Mesenchymal stem cell (in vitro differentiated cells and primary cell): ENCODE results near the gene POLG2.
"Not testable (repeated sequence)": the region's sequence is repeated elsewhere in the genome, so short reads cannot be mapped to it uniquely, and the experiment has no call there.

ENCODE experiments used
- DNase-seq: peaks from one replicate; pipeline ENCODE4 v3.0.0-alpha.2; 2013
- H2AFZ ChIP-seq: one replicate; pipeline ENCODE4 v1.6.1; 2013; ENCODE audit warnings: low read depth, mild to moderate bottlenecking, control low read depth, inconsistent platforms, low read length, moderate library complexity
- H2AK5ac ChIP-seq: 2 replicates; pipeline ENCODE4 v1.6.1; 2013; ENCODE audit warnings: low read length, moderate library complexity, mild to moderate bottlenecking, inconsistent platforms; ENCODE audit not compliant: severe bottlenecking
- H2BK120ac ChIP-seq: one replicate; pipeline ENCODE4 v1.6.1; 2013; ENCODE audit warnings: low read depth, mild to moderate bottlenecking, inconsistent platforms, low read length, moderate library complexity
- H2BK12ac ChIP-seq, 2 experiments: one replicate each; pipeline ENCODE4 v1.6.1; 2013; ENCODE audit warnings: inconsistent platforms in 2 of 2, low read length in 2 of 2, mild to moderate bottlenecking in 2 of 2, moderate library complexity in 2 of 2, control low read depth in 1 of 2
- H2BK15ac ChIP-seq: one replicate; pipeline ENCODE4 v1.6.1; 2013; ENCODE audit warnings: mild to moderate bottlenecking, low read depth, inconsistent platforms; ENCODE audit not compliant: poor library complexity, severe bottlenecking
- H2BK5ac ChIP-seq: 2 replicates; pipeline ENCODE4 v1.6.1; 2013; ENCODE audit warnings: low read depth, mild to moderate bottlenecking, low read length, control low read depth, inconsistent platforms; ENCODE audit not compliant: poor library complexity, severe bottlenecking
- H3K14ac ChIP-seq, 2 experiments: one replicate each; pipeline ENCODE4 v1.6.1; 2013; ENCODE audit warnings: inconsistent platforms in 2 of 2, low read length in 2 of 2, control low read depth in 1 of 2, mild to moderate bottlenecking in 1 of 2, moderate library complexity in 1 of 2
- H3K18ac ChIP-seq, 2 experiments: one replicate each; pipeline ENCODE4 v1.6.1; 2013; ENCODE audit warnings: inconsistent platforms in 2 of 2, low read length in 2 of 2, control low read depth in 1 of 2, low read depth in 1 of 2, mild to moderate bottlenecking in 1 of 2
- H3K23ac ChIP-seq, 2 experiments: one replicate each; pipeline ENCODE4 v1.6.1; 2013; ENCODE audit warnings: inconsistent platforms in 2 of 2, low read length in 2 of 2, mild to moderate bottlenecking in 2 of 2, moderate library complexity in 2 of 2, control low read depth in 1 of 2
- H3K27ac ChIP-seq: 2 replicates; pipeline ENCODE4 v1.5.1; 2013; ENCODE audit warnings: mild to moderate bottlenecking, moderate library complexity, low read length, control low read depth, inconsistent platforms; ENCODE audit not compliant: poor library complexity, severe bottlenecking
- H3K27me3 ChIP-seq, 2 experiments: 2 replicates each; pipeline versions ENCODE4 v1.6.1 to v1.7.0; 2013; ENCODE audit warnings: low read length in 2 of 2, mild to moderate bottlenecking in 2 of 2, moderate library complexity in 2 of 2, control low read depth in 1 of 2, inconsistent platforms in 1 of 2; ENCODE audit not compliant: control insufficient read depth in 1 of 2, insufficient read depth in 1 of 2
- H3K36me3 ChIP-seq, 2 experiments: 2 replicates each; pipeline versions ENCODE4 v1.6.1 to v1.7.0; 2013; ENCODE audit warnings: low read length in 2 of 2, control low read depth in 1 of 2, inconsistent platforms in 1 of 2, low read depth in 1 of 2, mild to moderate bottlenecking in 1 of 2; ENCODE audit not compliant: insufficient read depth in 2 of 2, control insufficient read depth in 1 of 2
- H3K4ac ChIP-seq, 2 experiments: one replicate each; pipeline ENCODE4 v1.6.1; 2013; ENCODE audit warnings: inconsistent platforms in 2 of 2, low read length in 2 of 2, mild to moderate bottlenecking in 2 of 2, moderate library complexity in 2 of 2, control low read depth in 1 of 2, low read depth in 1 of 2
- H3K4me1 ChIP-seq: 2 replicates; pipeline ENCODE4 v1.6.1; 2013; ENCODE audit warnings: low read depth, low read length, control low read depth; ENCODE audit not compliant: control insufficient read depth, insufficient read depth
- H3K4me2 ChIP-seq: 2 replicates; pipeline ENCODE4 v1.6.1; 2013; ENCODE audit warnings: low read length, mild to moderate bottlenecking, inconsistent platforms; ENCODE audit not compliant: poor library complexity, severe bottlenecking
- H3K4me3 ChIP-seq, 2 experiments: 2 replicates each; pipeline versions ENCODE4 v1.5.1 to v1.7.0; 2013; ENCODE audit warnings: low read length in 2 of 2, mild to moderate bottlenecking in 2 of 2, control low read depth in 1 of 2, low read depth in 1 of 2; ENCODE audit not compliant: insufficient read depth in 1 of 2
- H3K79me1 ChIP-seq: replicated peaks from 2 replicates; pipeline ENCODE4 v1.6.1; 2013; ENCODE audit warnings: mild to moderate bottlenecking, control low read depth, low read length, inconsistent platforms; ENCODE audit not compliant: poor library complexity, severe bottlenecking
- H3K9ac ChIP-seq: 2 replicates; pipeline ENCODE4 v1.7.0; 2013; ENCODE audit warnings: mild to moderate bottlenecking, low read length, moderate library complexity
- H3K9me3 ChIP-seq: 2 replicates; pipeline ENCODE4 v1.7.0; 2013; ENCODE audit warnings: mild to moderate bottlenecking, low read length; ENCODE audit not compliant: control insufficient read depth
- H4K8ac ChIP-seq: one replicate; pipeline ENCODE4 v1.6.1; 2013; ENCODE audit warnings: inconsistent platforms, mild to moderate bottlenecking, low read length, moderate library complexity
- H4K91ac ChIP-seq: one replicate; pipeline ENCODE4 v1.6.1; 2013; ENCODE audit warnings: mild to moderate bottlenecking, low read length, inconsistent platforms
- WGBS: methylation state at CpG from one replicate; pipeline ENCODE4 v1.1.7; 2013; ENCODE audit warnings: mixed read lengths; 5-methylcytosine and 5-hydroxymethylcytosine counted together

Gene POLG2

GRCh38 chr17:64498308-64499203 lies 1.7 kb upstream of the POLG2 start:
- Histone ChIP-seq H2BK120ac (no peak overlapping the region), H2BK12ac (no peak overlapping the region), H3K9ac (peak overlapping the region; percentile 100), H3K4me3 (no peak overlapping the region), H3K4me1 (peaks cover 7% of the 10 kb centered on the region), H3K27me3 (no peaks in the 10 kb centered on the region), H3K4ac (no peak overlapping the region), H3K27ac (peak overlapping the region; percentile 36), H4K8ac (no peak overlapping the region), H3K14ac (no peak overlapping the region), H2AFZ (no peak overlapping the region), H2AK5ac (no peak overlapping the region), H3K79me1 (peaks cover 6% of the 10 kb centered on the region), H3K36me3 (peaks cover 12 to 60% of the 10 kb centered on the region in 2 experiments), H2BK5ac (no peak overlapping the region), H4K91ac (no peak overlapping the region), H3K23ac (no peak overlapping the region), H3K9me3 (no peaks in the 10 kb centered on the region), H3K4me2 (no peak overlapping the region), H3K18ac (no peak overlapping the region), H2BK15ac (no peak overlapping the region)
- peak; percentile 44 for DNase-seq
- WGBS: 89% methylated on average over 7 of the region's 7 CpGs

DNA sequence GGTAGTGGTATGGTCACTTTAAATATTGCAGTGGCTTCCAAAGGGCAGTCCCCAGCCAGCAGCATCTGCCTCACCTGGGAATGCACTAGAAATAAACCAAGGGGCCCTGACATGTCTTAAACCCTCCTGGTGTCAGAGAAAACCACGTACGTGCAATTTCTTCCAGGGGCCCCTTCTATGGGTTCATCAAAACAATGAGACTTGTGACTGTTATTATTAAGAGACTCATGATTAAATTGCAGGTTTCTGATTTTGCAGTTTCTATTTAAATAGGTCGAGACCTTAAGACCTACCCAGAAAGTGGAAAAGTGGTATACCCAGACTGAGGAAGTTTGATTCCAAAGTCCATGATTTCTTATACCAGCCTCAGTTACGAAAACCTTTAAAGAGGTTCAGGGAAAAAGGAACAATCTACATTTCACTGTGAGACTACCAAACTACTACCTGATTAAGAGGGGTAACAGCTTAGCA lies 746 bp upstream of the POLG2 start:
- Histone ChIP-seq H2BK120ac (no peak overlapping the region), H3K27ac (peak overlapping the region; percentile 95), H3K36me3 (peaks cover 13 to 57% of the 10 kb centered on the region in 2 experiments), H3K4me1 (peaks cover 6% of the 10 kb centered on the region), H3K79me1 (peaks cover 9% of the 10 kb centered on the region), H4K8ac (no peak overlapping the region), H2BK12ac (no peak overlapping the region), H3K27me3 (no peaks in the 10 kb centered on the region), H3K23ac (no peak overlapping the region), H2BK5ac (no peak overlapping the region), H3K18ac (peak overlapping the region in 1 of 2 experiments; percentile 19), H3K9me3 (no peaks in the 10 kb centered on the region), H3K9ac (peak overlapping the region; percentile 100), H3K4me3 (peak overlapping the region in 1 of 2 experiments; percentile 87), H2AFZ (no peak overlapping the region), H2BK15ac (no peak overlapping the region), H2AK5ac (no peak overlapping the region), H4K91ac (no peak overlapping the region), H3K14ac (no peak overlapping the region), H3K4ac (peak overlapping the region in 1 of 2 experiments; percentile 13), H3K4me2 (peak overlapping the region; percentile 99)
- DNase-seq: no peak
- WGBS: 54% methylated on average over 4 of the region's 4 CpGs

DNA sequence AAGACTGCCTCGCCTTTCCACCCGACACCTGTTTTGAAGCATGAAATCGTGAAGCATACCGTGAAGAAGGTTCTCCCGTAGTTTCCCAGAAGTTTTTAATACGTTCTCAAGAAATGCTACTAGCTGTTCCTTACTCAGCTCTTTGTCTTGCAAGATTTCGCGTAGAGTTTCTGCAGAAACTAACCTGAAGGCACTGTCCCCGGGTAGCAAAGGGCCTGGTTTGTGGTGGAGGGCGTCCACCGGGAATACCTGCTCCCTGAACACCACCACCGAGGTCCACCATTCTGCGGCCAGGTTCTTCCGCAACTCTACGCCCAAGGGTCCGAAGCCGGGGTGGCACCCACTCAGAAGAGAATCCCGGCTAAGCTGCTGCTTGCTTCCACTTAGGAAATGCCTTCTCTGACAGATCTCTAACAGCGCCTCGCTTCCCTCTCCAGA lies 487 bp downstream of the POLG2 start:
- H2AK5ac ChIP-seq: no peak overlapping the region
- 5% methylated on average over 20 of the region's 20 CpGs for WGBS
- H3K27me3 ChIP-seq: no peaks in the 10 kb centered on the region
- H3K9ac ChIP-seq: peak overlapping the region; percentile 100
- H3K4me1 ChIP-seq: peaks cover 8% of the 10 kb centered on the region
- peak overlapping the region in 1 of 2 experiments; percentile 32 for H2BK12ac ChIP-seq
- peak overlapping the region in 1 of 2 experiments; percentile 89 for H3K23ac ChIP-seq
- H3K4me3 ChIP-seq: peak overlapping the region; percentile 77 to 87
- H3K4me2 ChIP-seq: peak overlapping the region; percentile 99
- H2AFZ ChIP-seq: peak overlapping the region; percentile 99
- peak overlapping the region; percentile 28 to 94 for H3K4ac ChIP-seq
- H2BK120ac ChIP-seq: peak overlapping the region; percentile 57
- H3K27ac ChIP-seq: peak overlapping the region; percentile 95
- peak overlapping the region in 1 of 2 experiments; percentile 77 for H3K14ac ChIP-seq
- peaks cover 11% of the 10 kb centered on the region for H3K79me1 ChIP-seq
- H3K36me3 ChIP-seq: peaks cover 12 to 53% of the 10 kb centered on the region in 2 experiments
- H4K8ac ChIP-seq: peak overlapping the region; percentile 84
- peak overlapping the region; percentile 77 to 97 for H3K18ac ChIP-seq
- no peak for DNase-seq
- peak overlapping the region; percentile 23 for H2BK15ac ChIP-seq
- H2BK5ac ChIP-seq: no peak overlapping the region
- peak overlapping the region; percentile 89 for H4K91ac ChIP-seq
- H3K9me3 ChIP-seq: no peaks in the 10 kb centered on the region

GRCh38 chr17:64495300-64495699 lies 1.6 kb downstream of the POLG2 start:
- not testable (repeated sequence) for H2BK12ac ChIP-seq, H4K91ac ChIP-seq, H3K14ac ChIP-seq, H3K27ac ChIP-seq, H2BK5ac ChIP-seq, H3K18ac ChIP-seq, H3K9me3 ChIP-seq, DNase-seq, H2BK120ac ChIP-seq, H4K8ac ChIP-seq, H3K4ac ChIP-seq, H2AFZ ChIP-seq, H3K27me3 ChIP-seq, H2AK5ac ChIP-seq, H2BK15ac ChIP-seq, H3K4me1 ChIP-seq, H3K23ac ChIP-seq, H3K4me2 ChIP-seq
- H3K36me3 ChIP-seq: peaks cover 12 to 51% of the 10 kb centered on the region in 2 experiments
- WGBS: 98% methylated on average over 4 of the region's 5 CpGs
- peak overlapping the region in 1 of 2 experiments; percentile 87 for H3K4me3 ChIP-seq
- H3K9ac ChIP-seq: peak overlapping the region; percentile 100
- H3K79me1 ChIP-seq: peaks cover 11% of the 10 kb centered on the region
